ENCODE data around the gene PAPLN. TPM values are rescaled to one million over a fixed set of nuclear protein-coding genes. Genes with fewer than 3 reads are reported as not detected.

The PAPLN gene
- total and polyA plus RNA-seq, 2 experiments from 2014 or later = 2.8 to 13.2 TPM

- no peak overlapping the region for H3K27ac Mint-ChIP-seq
- no peak overlapping the region for H2AFZ ChIP-seq
- no peaks in the 10 kb centered on the region for H3K79me2 ChIP-seq (replicated peaks; ENCODE audit: insufficient read depth)
- no peak overlapping the region for H3K4me3 ChIP-seq
- H3K4me2 ChIP-seq = no peak overlapping the region
- no peaks in the 10 kb centered on the region for H3K27me3 Mint-ChIP-seq (ENCODE audit: insufficient read depth, low read depth, poor library complexity)
- no peaks in the 10 kb centered on the region for H3F3A ChIP-seq (replicated peaks; ENCODE audit: low read depth)
- H3K36me3 Mint-ChIP-seq (ENCODE audit: low read depth) = no peaks in the 10 kb centered on the region; the same call in 2 of the 3 replicates
- no peak overlapping the region for H3K27ac ChIP-seq (ENCODE audit: low read depth)
- H3K4me1 Mint-ChIP-seq = peaks cover 10% of the 10 kb centered on the region
- H3K27me3 ChIP-seq (ENCODE audit: insufficient read depth) = no peaks in the 10 kb centered on the region
- 0 out of 2 replicates have a peak, but pooled peaks cover 7% of the 10 kb centered on the region for H3K4me1 ChIP-seq (ENCODE audit: insufficient read depth)
- TF ChIP-seq STAT1 (IDR thresholded peaks at IDR 0.05; ENCODE audit: unreplicated experiment) = no peak
- TF ChIP-seq NANOG (IDR thresholded peaks at IDR 0.05; ENCODE audit: borderline replicate concordance) = no peak
- no peak for TF ChIP-seq REST (IDR thresholded peaks at IDR 0.05; ENCODE audit: unreplicated experiment)
- TF ChIP-seq ZNF114 (CRISPR knock-in tag; IDR thresholded peaks at IDR 0.05) = no peak
- TF ChIP-seq ETS1 (IDR thresholded peaks at IDR 0.05) = no peak
- TF ChIP-seq CREB1 (CRISPR knock-in tag; IDR thresholded peaks at IDR 0.05; ENCODE audit: low read depth) = no peak
- H3K9me3 Mint-ChIP-seq = no peaks in the 10 kb centered on the region
- DNase-seq (ENCODE audit: low spot score) (no peak), ATAC-seq (no peak)
- H3K36me3 ChIP-seq (ENCODE audit: insufficient read depth) = no peaks in the 10 kb centered on the region
- H3K4me3 Mint-ChIP-seq = no peak overlapping the region
- H4K20me1 ChIP-seq (replicated peaks; ENCODE audit: insufficient read depth) = no peaks in the 10 kb centered on the region
- no peaks in the 10 kb centered on the region for H3K9me2 ChIP-seq (ENCODE audit: insufficient read depth)
These were observed 75.8 kb downstream of the PAPLN start for GRCh38 chr14:73313151-73313550.

- DNase-seq (ENCODE audit: low spot score) (no peak), ATAC-seq (no peak; the same call in 2 of the 3 replicates)
- H3F3A ChIP-seq (replicated peaks; ENCODE audit: low read depth) = no peaks in the 10 kb centered on the region
- H3K79me2 ChIP-seq (replicated peaks; ENCODE audit: insufficient read depth) = no peaks in the 10 kb centered on the region
- H3K27me3 ChIP-seq (ENCODE audit: insufficient read depth) = no peaks in the 10 kb centered on the region
- no peaks in the 10 kb centered on the region for H3K9me2 ChIP-seq (ENCODE audit: insufficient read depth)
- Mint-ChIP-seq H3K4me3 (no peak overlapping the region), H3K9me3 (no peaks in the 10 kb centered on the region), H3K4me1 (peaks cover 28% of the 10 kb centered on the region), H3K27ac (no peak overlapping the region), H3K27me3 (ENCODE audit: insufficient read depth, low read depth, poor library complexity) (peaks cover 10% of the 10 kb centered on the region), H3K36me3 (ENCODE audit: low read depth) (no peaks in the 10 kb centered on the region)
- no peaks in the 10 kb centered on the region for H4K20me1 ChIP-seq (replicated peaks; ENCODE audit: insufficient read depth)
- no peaks in the 10 kb centered on the region for H3K36me3 ChIP-seq (ENCODE audit: insufficient read depth)
- no peak overlapping the region for H2AFZ ChIP-seq
- peaks cover 14% of the 10 kb centered on the region; the same call in 1 of the 2 replicates for H3K4me1 ChIP-seq (ENCODE audit: insufficient read depth)
- no peak overlapping the region for H3K27ac ChIP-seq (ENCODE audit: low read depth)
- no peak overlapping the region for H3K4me3 ChIP-seq
- no peak overlapping the region for H3K4me2 ChIP-seq
- TF ChIP-seq ZNF114 (CRISPR knock-in tag; IDR thresholded peaks at IDR 0.05) = no peak
- TF ChIP-seq ETS1 (IDR thresholded peaks at IDR 0.05) = no peak
- no peak for TF ChIP-seq JUNB (IDR thresholded peaks at IDR 0.05; ENCODE audit: unreplicated experiment)
- no peak for TF ChIP-seq NANOG (IDR thresholded peaks at IDR 0.05; ENCODE audit: borderline replicate concordance)
- no peak for TF ChIP-seq POLR2AphosphoS5 (IDR thresholded peaks at IDR 0.05; ENCODE audit: low read depth)
- no peak for TF ChIP-seq EZH2phosphoT487 (IDR thresholded peaks at IDR 0.05; ENCODE audit: unreplicated experiment)
- no peak for TF ChIP-seq ZNF462 (CRISPR knock-in tag; IDR thresholded peaks at IDR 0.05)
These were observed 86.6 kb downstream of the PAPLN start for GRCh38 chr14:73323896-73324399.

All from GM23338 (cell line).